GM10248 (cell line): ENCODE measurements around the gene MTOR.
A peak's percentile ranks its signal among the peaks of the same experiment; 100 is the strongest.

Experiments used
- CTCF ChIA-PET: fragments of 300-600 bp; sonication (Branson Sonifier 250); formaldehyde crosslinking; extraction: SDS; loops from one replicate; lab custom pipeline; 2021; ENCODE audit warnings: antibody characterized with exemption; lab: Yijun Ruan, JAX
- POLR2A ChIA-PET: fragments of 350-650 bp; sonication (Branson Sonifier 250); formaldehyde crosslinking; extraction: SDS; loops from one replicate; lab custom pipeline; 2020; ENCODE audit warnings: antibody characterized with exemption; lab: Yijun Ruan, JAX
- DNase-seq: peaks from one replicate; pipeline ENCODE4 v3.0.0; 2012; ENCODE audit errors: extremely low spot score
- TF ChIP-seq, protein P1 (sequence below): IDR thresholded peaks from 2 replicates; pipeline ENCODE4 v1.5.1; 2012; ENCODE audit warnings: mild to moderate bottlenecking, low read depth; ENCODE audit errors: extremely low read depth, missing control alignments, control extremely low read depth

The MTOR gene

DNA sequence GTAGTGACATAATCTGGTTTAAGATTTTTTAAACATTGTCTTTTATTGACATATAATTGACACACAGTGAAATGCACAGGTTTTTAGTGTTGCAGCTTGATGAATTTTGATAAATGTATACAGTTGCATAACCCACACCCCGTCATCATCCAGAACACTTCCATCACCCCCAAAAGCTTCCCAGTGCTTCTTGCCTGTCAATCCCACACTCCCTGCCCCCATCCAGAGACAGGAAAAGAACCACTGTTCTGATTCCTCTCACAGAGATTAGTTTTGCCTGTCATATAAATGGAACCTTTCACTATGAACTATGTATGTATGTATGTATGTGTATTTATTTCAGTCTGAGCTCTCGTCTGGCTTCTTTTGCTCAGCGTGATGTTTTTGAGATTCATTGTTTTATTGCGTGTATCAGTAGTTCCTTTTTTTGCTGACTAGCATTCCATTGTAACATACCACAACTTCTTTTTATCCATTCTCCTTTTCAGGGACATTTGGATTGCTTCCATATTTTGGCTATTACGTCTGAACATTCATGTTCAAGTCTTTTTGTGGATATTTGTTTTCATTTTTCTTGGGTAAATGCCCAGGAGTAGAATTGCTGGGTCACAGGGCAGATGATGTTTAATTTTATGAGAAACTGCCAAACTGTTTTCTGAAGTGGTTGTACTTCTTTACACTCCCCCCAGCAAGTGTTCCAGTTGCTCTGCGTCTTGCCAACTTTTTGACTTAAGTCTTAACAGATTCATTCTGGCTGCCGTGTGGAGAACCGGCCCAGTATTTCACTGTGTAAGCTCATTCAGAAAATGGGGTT lies 19.4 kb upstream of the MTOR start:
- ChIA-PET POLR2A (interaction anchor here (0.7 kb wide), 1 partner anchor 464 kb away, joined by 6 read pairs; no protein-coding TSS in a partner anchor), CTCF (interaction anchor here (1.2 to 2.5 kb wide), 3 partner anchors 14 to 244 kb away, joined by 3 to 8 read pairs (median 7); no protein-coding TSS in a partner anchor)
- DNase-seq, result no peak
- TF ChIP-seq, protein P1, sequence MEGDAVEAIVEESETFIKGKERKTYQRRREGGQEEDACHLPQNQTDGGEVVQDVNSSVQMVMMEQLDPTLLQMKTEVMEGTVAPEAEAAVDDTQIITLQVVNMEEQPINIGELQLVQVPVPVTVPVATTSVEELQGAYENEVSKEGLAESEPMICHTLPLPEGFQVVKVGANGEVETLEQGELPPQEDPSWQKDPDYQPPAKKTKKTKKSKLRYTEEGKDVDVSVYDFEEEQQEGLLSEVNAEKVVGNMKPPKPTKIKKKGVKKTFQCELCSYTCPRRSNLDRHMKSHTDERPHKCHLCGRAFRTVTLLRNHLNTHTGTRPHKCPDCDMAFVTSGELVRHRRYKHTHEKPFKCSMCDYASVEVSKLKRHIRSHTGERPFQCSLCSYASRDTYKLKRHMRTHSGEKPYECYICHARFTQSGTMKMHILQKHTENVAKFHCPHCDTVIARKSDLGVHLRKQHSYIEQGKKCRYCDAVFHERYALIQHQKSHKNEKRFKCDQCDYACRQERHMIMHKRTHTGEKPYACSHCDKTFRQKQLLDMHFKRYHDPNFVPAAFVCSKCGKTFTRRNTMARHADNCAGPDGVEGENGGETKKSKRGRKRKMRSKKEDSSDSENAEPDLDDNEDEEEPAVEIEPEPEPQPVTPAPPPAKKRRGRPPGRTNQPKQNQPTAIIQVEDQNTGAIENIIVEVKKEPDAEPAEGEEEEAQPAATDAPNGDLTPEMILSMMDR, result no peak

DNA sequence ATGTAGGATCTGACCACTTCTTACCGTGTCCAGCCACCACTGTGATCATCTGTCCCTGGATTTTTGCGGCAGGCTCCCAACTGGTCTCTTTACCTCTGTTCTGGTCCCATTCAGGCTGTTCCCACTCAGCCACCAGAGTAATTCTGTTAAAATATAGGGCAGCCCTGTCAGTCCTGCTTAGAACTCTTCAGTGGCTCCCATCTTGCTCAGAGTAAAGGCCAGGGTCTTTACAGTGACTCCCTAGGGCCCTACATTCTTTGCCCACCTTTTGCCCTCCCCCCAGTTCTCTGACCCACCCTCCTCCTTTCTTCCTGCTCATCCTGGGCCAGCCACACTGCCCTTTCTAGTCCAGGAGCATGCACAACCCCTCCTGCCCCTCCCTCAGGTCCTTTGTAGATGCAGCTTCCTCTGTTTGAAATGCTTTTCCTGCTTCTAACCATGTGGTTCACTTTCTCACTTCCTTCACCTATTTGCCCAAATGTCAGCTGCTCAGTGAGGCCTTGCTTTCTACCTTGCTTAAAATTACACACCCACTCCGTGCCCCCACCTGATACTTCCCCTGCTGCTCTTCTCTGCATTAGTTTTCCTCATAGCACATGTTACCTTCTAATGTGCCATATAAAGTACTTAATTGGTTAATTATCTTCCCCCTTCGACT lies 18.5 kb upstream of the MTOR start:
- CTCF ChIA-PET, result interaction anchor here (0.9 to 2.5 kb wide), 4 partner anchors 15 to 243 kb away, joined by 3 to 8 read pairs (median 6); no protein-coding TSS in a partner anchor
- TF ChIP-seq, protein P1, result no peak
- POLR2A ChIA-PET, result no interaction called here
- peak; percentile 46 for DNase-seq

DNA sequence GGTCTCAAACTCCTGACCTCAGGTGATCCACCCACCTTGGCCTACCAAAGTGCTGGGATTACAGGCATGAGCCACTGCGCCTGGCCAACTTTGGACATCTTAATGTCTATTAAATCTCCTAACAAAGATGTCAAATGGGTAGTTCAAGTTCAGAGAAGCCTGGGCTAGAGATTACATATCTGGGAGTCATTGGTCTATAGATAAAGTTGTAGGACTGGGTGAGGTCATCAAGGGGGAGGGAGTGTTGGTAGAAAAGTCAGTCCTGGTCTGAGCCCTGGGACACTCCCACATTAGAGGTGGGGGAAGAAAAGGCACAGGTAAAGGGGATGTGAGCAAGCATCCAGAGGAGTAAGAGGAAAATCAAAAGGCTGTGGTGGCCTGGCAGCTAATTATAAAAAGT lies 17.3 kb upstream of the MTOR start:
- TF ChIP-seq, protein P1, result no peak
- ChIA-PET POLR2A (no interaction called here), CTCF (interaction anchor here (2.5 kb wide), 1 partner anchor 39 kb away, joined by 7 read pairs; no protein-coding TSS in a partner anchor)
- DNase-seq, result no peak

DNA sequence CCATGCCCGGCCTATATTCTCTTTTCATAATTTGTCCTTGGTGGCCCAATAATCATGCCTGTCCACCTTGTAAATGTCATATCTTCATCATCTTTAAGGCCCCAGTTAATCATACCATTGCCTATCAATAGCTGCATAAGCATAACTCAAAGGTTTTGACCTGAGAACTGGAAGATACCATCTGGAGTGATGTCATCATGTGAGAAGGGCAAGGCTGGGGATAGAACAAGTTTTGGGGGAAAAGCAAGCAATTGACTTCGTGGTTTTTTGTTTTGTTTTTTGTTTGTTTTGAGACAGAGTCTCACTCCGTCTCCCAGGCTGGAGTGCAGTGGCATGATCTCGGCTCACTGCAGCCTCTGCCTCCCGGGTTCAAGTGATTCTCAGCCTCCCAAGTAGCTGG lies 16.8 kb upstream of the MTOR start:
- ChIA-PET CTCF (no interaction called here), POLR2A (no interaction called here)
- TF ChIP-seq, protein P1, result no peak

DNA sequence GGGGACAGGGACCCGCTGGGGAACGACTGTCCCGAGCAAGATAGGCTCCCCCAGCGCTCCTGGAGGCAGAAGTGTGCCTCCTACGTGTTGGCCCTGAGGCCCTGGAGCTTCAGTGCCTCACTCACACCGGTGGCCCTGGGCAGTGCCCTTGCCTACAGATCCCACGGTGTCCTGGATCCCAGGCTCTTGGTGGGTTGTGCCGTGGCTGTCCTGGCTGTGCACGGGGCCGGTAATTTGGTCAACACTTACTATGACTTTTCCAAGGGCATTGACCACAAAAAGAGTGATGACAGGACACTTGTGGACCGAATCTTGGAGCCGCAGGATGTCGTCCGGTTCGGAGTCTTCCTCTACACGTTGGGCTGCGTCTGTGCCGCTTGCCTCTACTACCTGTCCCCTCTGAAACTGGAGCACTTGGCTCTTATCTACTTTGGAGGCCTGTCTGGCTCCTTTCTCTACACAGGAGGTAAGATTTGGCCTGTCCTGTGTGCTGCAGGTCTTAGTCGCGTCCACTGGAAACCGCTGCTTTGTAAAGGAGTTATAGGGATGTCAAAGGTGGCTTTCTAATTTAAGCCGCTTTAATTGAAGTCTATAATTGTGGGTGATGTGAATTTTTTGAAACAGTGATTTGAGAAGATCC lies 11.4 kb upstream of the MTOR start:
- no peak for DNase-seq
- POLR2A ChIA-PET, result no interaction called here
- TF ChIP-seq, protein P1, result no peak
- CTCF ChIA-PET, result interaction anchor here (1.0 to 3.0 kb wide), 3 partner anchors 9 to 32 kb away, joined by 3 to 10 read pairs (median 5); no protein-coding TSS in a partner anchor

More for the DNA sequence above, 16.8 kb upstream of the MTOR start:
- DNase-seq, result no peak
